ENCODE results near the gene REXO4. TPM values are rescaled to one million over a fixed set of nuclear protein-coding genes. Genes with fewer than 3 reads are reported as not detected.

Gene REXO4
- total RNA-seq, 2 experiments from 2014 or later, result 28.9 to 30.8 TPM

- DNase-seq (no peak), ATAC-seq (ENCODE audit: low read depth) (no peak)
- POLR2A ChIA-PET, result no interaction called here
- Mint-ChIP-seq H3K4me3 (no peak overlapping the region), H3K36me3 (no peaks in the 10 kb centered on the region), H3K9me3 (no peaks in the 10 kb centered on the region), H3K27me3 (peaks cover 18% of the 10 kb centered on the region), H3K4me1 (peaks cover 21% of the 10 kb centered on the region), H3K27ac (no peak overlapping the region)
Measured at GRCh38 chr9:133423216-133423615, 5.4 kb upstream of the REXO4 start.

DNA sequence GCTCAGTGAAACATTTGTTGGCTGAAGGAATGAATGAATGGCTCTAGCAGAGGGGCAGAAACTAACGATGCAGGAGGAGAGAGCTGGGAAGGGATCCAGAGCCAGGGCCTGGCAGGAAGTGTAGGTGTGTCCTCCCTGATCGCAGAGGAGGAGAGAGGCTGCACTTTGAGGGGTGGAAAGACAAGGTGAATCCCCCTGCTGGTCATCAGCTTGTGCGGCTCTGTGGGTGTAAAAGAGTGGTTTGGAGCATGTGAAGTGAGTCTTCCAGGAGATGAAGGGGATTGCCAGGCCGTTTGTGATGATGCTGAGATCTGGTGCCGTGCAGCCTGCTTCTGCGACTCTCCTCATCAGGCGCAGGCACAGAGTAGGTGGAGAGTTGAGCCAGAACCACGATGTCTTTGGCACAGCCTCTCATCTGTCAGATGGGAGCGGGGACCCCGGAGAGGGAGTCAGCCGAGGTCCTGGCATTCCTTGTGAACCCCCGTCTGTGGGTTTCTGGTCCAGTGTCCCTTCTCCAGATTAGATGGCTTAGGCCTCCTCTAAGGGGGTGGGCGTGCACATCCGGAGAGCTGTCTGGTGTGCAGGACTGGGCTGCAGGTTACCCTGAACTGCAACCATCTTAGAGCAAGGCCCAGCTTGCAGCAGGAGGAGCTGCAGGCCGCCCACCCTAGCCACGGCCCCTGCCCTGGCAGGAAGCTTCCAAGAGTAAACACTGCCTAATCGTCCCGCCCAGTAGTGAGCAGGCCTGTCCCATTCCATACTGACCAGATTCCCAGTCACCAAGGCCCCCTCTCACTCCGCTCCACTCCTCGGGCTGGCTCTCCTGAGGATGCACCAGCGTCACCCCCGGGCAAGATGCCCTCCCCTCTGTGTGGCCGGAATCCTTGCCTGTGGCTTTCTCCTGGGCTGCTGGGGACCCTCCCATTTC lies 4.1 kb upstream of the REXO4 start, which contains the start of gene ADAMTS13:
Gene ADAMTS13, plus strand, starts transcription at position 753 of the 928 bp plus-strand sequence. Its CDS starts 77 bp downstream, at position 830.
- Mint-ChIP-seq H3K27ac (peak within 1 kb of the TSS; percentile 17), H3K27me3 (peaks cover 5% of the 10 kb centered on the region), H3K4me3 (peak within 1 kb of the TSS; percentile 8), H3K4me1 (peaks cover 23% of the 10 kb centered on the region), H3K36me3 (no peaks in the 10 kb centered on the region), H3K9me3 (no peaks in the 10 kb centered on the region)
- ATAC-seq (ENCODE audit: low read depth) (no peak), DNase-seq (no peak)
- POLR2A ChIA-PET, result no interaction called here

DNA sequence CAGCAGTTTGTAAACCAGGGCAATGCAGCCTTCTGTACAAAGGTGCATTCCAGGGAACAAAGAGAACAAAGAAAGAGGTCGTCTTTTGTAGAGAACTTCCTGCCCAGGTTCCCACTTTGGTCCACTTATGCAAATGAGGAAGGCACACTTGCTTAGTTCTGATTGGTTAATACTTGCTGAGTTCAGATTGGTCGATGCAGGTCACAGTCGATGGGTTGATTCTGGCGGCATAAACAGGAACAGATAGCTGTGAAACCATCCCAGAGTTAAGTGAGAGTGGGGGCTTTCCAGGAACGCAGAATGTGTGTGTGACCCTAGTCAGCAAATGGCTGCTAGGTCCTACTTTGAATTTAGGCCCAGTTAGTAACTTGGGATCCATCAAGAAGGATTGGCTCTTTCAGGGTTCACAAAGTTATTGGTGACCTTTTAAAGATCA lies 2.6 kb upstream of the REXO4 start:
- Mint-ChIP-seq H3K4me3 (no peak overlapping the region), H3K27me3 (no peaks in the 10 kb centered on the region), H3K27ac (peak overlapping the region; percentile 15), H3K4me1 (peaks cover 35% of the 10 kb centered on the region), H3K9me3 (no peaks in the 10 kb centered on the region), H3K36me3 (no peaks in the 10 kb centered on the region)
- POLR2A ChIA-PET, result interaction anchor here (0.7 kb wide), 1 partner anchor 8 kb away, joined by 3 read pairs; no protein-coding TSS in a partner anchor
- ATAC-seq (ENCODE audit: low read depth), result no peak
- DNase-seq, result no peak

- POLR2A ChIA-PET, result interaction anchor here (0.8 to 2.3 kb wide), 2 partner anchors 40 to 48 kb away, joined by 3 to 6 read pairs; partner anchors contain the start of gene CACFD1
- peak overlapping the region; percentile 85 for H3K4me3 Mint-ChIP-seq
- no peaks in the 10 kb centered on the region for H3K9me3 Mint-ChIP-seq
- peaks cover 40% of the 10 kb centered on the region for H3K4me1 Mint-ChIP-seq
- DNase-seq (no peak), ATAC-seq (ENCODE audit: low read depth) (no peak)
- no peaks in the 10 kb centered on the region for H3K27me3 Mint-ChIP-seq
- H3K27ac Mint-ChIP-seq, result peak overlapping the region; percentile 94
- H3K36me3 Mint-ChIP-seq, result peaks cover 6% of the 10 kb centered on the region
Measured at GRCh38 chr9:133419005-133419404, 1.2 kb upstream of the REXO4 start.

DNA sequence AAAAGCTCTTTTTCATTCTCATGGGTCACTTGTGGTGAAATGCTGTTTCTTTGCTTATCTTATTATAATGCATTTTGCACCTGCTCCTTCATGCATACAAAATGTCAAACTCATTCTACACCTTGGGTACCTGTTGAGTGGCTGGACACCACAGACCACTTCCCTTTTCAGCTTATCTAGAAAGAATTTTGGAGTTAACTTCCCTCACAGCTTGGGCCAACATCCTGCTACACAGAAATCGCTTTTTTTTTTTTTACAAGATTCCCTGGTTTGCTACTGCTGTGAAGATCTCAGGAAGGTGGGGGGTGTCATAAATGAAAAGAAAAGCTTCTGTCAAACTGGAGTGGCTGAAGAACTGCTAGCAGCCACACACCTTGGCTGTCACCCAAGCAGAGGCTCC lies 2.6 kb downstream of the REXO4 start:
- POLR2A ChIA-PET, result interaction anchor here (0.8 kb wide), 1 partner anchor 85 kb away, joined by 3 read pairs; no protein-coding TSS in a partner anchor
- DNase-seq (no peak), ATAC-seq (ENCODE audit: low read depth) (no peak)
- Mint-ChIP-seq H3K27ac (peak overlapping the region; percentile 10), H3K4me1 (peaks cover 29% of the 10 kb centered on the region), H3K36me3 (peaks cover 12% of the 10 kb centered on the region), H3K27me3 (no peaks in the 10 kb centered on the region), H3K4me3 (no peak overlapping the region), H3K9me3 (no peaks in the 10 kb centered on the region)

DNA sequence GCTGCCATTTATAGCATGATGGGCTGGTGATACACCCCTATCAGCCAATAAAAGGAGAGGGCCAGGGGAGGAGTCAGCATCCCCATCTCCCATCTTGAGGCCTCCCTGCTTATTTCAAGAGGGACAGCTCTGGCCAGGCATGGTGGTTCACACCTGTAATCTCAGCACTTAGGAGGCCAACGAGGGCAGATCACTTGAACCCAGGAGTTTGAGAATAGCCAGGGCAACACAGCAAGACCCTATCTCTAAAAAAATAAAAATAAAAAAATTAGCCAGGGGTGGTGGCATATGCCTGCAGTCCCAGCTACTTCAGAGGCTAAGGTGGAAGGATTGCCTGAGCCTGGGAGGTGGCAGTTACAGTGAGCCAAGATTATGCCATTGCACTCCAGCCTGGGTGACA lies 9.8 kb downstream of the REXO4 start:
- peaks cover 16% of the 10 kb centered on the region for H3K36me3 Mint-ChIP-seq
- H3K9me3 Mint-ChIP-seq, result no peaks in the 10 kb centered on the region
- no peak for DNase-seq
- ATAC-seq (ENCODE audit: low read depth), result no peak
- H3K4me3 Mint-ChIP-seq, result no peak overlapping the region
- POLR2A ChIA-PET, result no interaction called here
- no peaks in the 10 kb centered on the region for H3K27me3 Mint-ChIP-seq
- H3K27ac Mint-ChIP-seq, result no peak overlapping the region
- peaks cover 10% of the 10 kb centered on the region for H3K4me1 Mint-ChIP-seq

- peaks cover 14% of the 10 kb centered on the region for H3K36me3 Mint-ChIP-seq
- H3K27me3 Mint-ChIP-seq, result no peaks in the 10 kb centered on the region
- H3K9me3 Mint-ChIP-seq, result no peaks in the 10 kb centered on the region
- peak; percentile 80 for ATAC-seq (ENCODE audit: low read depth)
- POLR2A ChIA-PET, result no interaction called here
- no peak overlapping the region for H3K4me3 Mint-ChIP-seq
- DNase-seq, result peak; percentile 83
- H3K27ac Mint-ChIP-seq, result peak overlapping the region; percentile 70
- peaks cover 10% of the 10 kb centered on the region for H3K4me1 Mint-ChIP-seq
Measured at GRCh38 chr9:133406480-133407307, 11.1 kb downstream of the REXO4 start.

GRCh38 chr9:133405508-133406438 lies 12.0 kb downstream of the REXO4 start:
- POLR2A ChIA-PET, result no interaction called here
- no peak overlapping the region for H3K27ac Mint-ChIP-seq
- peaks cover 13% of the 10 kb centered on the region for H3K36me3 Mint-ChIP-seq
- H3K4me3 Mint-ChIP-seq, result no peak overlapping the region
- H3K27me3 Mint-ChIP-seq, result no peaks in the 10 kb centered on the region
- no peaks in the 10 kb centered on the region for H3K9me3 Mint-ChIP-seq
- no peak for ATAC-seq (ENCODE audit: low read depth)
- peaks cover 10% of the 10 kb centered on the region for H3K4me1 Mint-ChIP-seq
- DNase-seq, result no peak

GRCh38 chr9:133404454-133405002 lies 13.3 kb downstream of the REXO4 start:
- Mint-ChIP-seq H3K4me3 (no peak overlapping the region), H3K9me3 (no peaks in the 10 kb centered on the region), H3K27ac (no peak overlapping the region), H3K27me3 (no peaks in the 10 kb centered on the region), H3K4me1 (peaks cover 10% of the 10 kb centered on the region), H3K36me3 (peaks cover 11% of the 10 kb centered on the region)
- ATAC-seq (ENCODE audit: low read depth) (no peak), DNase-seq (no peak)
- POLR2A ChIA-PET, result interaction anchor here (0.8 kb wide), 1 partner anchor 30 kb away, joined by 7 read pairs; no protein-coding TSS in a partner anchor

GRCh38 chr9:133403766-133404453 lies 13.9 kb downstream of the REXO4 start:
- H3K27ac Mint-ChIP-seq, result no peak overlapping the region

GRCh38 chr9:133402689-133403088 lies 15.1 kb downstream of the REXO4 start:
- Mint-ChIP-seq H3K36me3 (peaks cover 10% of the 10 kb centered on the region), H3K27ac (no peak overlapping the region), H3K27me3 (no peaks in the 10 kb centered on the region), H3K9me3 (no peaks in the 10 kb centered on the region), H3K4me1 (peaks cover 10% of the 10 kb centered on the region), H3K4me3 (no peak overlapping the region)
- no peak for DNase-seq
- POLR2A ChIA-PET, result interaction anchor here (0.7 kb wide), 1 partner anchor 32 kb away, joined by 3 read pairs; no protein-coding TSS in a partner anchor
- ATAC-seq (ENCODE audit: low read depth), result no peak

More at GRCh38 chr9:133403766-133404453, 13.9 kb downstream of the REXO4 start:
- ATAC-seq (ENCODE audit: low read depth) (peak; percentile 51), DNase-seq (peak; percentile 71)
- POLR2A ChIA-PET, result interaction anchor here (0.8 kb wide), 1 partner anchor 30 kb away, joined by 7 read pairs; no protein-coding TSS in a partner anchor
- Mint-ChIP-seq H3K27me3 (no peaks in the 10 kb centered on the region), H3K4me1 (peaks cover 10% of the 10 kb centered on the region), H3K36me3 (peaks cover 11% of the 10 kb centered on the region), H3K9me3 (no peaks in the 10 kb centered on the region), H3K4me3 (no peak overlapping the region)

- H3K27ac Mint-ChIP-seq, result no peak overlapping the region
- H3K27me3 Mint-ChIP-seq, result no peaks in the 10 kb centered on the region
- H3K36me3 Mint-ChIP-seq, result peaks cover 1% of the 10 kb centered on the region
- no peaks in the 10 kb centered on the region for H3K9me3 Mint-ChIP-seq
- POLR2A ChIA-PET, result no interaction called here
- H3K4me3 Mint-ChIP-seq, result no peak overlapping the region
- DNase-seq (no peak), ATAC-seq (ENCODE audit: low read depth) (no peak)
- peaks cover 5% of the 10 kb centered on the region for H3K4me1 Mint-ChIP-seq
Measured at GRCh38 chr9:133401588-133401987, 16.2 kb downstream of the REXO4 start.

All from activated naive CD8-positive, alpha-beta T cell treated with anti-CD3 and anti-CD28 coated beads, Interleukin-2, amount 10 ng/mL, durations not matched to agents 7 days and 5 days (primary cell).